CD4-positive, alpha-beta T cell treated with Interleukin-6 for 4 hours (primary cell): Measurements from ENCODE around the gene NFKBIL1.
A peak's percentile ranks its signal among the peaks of the same experiment; 100 is the strongest.

Source experiments
- DNase-seq: peaks from one replicate; pipeline ENCODE4 v3.0.0-alpha.2; 2020; ENCODE audit warnings: mixed read lengths

NFKBIL1 gene

DNA sequence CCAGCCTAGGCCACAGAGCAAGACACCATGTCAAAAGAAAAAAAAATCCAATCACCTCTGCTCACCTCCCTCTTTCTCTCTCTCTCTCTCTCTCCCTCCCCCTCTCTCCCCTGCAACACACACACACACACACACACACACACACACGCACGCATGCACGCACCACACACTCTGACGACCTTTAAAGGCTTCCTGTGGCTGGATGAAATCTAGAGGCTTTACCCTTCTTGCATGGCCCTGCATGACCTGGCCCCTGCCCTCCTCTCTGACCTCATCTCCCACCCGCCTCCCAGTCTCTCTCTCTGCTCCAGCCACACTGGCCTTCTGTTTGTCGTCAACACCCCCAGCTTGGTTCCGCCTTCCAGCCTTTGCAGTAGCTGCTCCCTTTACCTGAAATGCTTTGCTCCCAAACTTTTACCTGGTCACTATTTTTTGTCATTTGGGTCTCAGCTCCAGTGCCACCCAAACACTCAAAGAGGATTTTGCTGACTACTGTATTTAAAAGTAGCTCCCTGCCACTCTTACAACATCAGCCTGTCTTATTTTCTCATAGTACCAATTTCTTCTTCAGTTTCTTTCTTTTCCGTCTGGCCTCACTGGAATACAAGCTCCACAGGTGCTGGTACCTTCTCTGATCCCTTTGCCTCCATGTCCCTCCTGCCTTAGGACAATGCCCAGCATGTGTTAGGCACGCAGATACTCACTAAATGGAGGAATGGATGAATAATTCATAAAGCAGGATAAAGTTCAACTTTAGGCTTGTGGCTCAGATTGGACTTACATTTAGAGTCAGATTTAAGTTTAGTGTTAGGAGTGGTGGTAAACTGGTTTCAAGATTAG lies 20.3 kb downstream of the NFKBIL1 start:
- DNase-seq: peak; percentile 56

DNA sequence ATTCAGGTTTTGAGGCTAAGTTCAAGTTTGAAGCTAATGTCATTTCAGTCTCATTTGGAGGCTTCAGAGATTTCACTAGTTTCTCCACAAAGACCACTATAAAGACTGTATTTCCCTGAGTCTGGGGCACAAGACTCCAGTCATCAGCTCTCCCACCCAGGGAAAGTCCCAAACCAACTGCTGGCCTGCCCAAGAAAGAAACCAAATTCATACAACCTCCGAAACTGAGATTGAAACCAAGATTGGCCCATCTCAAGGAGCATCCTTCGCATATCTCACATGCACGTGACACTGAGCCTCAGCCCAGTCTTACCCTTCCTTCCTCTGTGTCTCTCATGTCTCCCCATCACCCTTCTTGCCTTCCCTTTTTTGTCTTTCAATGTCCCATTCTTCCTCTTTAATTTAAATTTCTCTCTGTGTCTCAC lies 21.1 kb downstream of the NFKBIL1 start:
- peak; percentile 66 for DNase-seq

DNA sequence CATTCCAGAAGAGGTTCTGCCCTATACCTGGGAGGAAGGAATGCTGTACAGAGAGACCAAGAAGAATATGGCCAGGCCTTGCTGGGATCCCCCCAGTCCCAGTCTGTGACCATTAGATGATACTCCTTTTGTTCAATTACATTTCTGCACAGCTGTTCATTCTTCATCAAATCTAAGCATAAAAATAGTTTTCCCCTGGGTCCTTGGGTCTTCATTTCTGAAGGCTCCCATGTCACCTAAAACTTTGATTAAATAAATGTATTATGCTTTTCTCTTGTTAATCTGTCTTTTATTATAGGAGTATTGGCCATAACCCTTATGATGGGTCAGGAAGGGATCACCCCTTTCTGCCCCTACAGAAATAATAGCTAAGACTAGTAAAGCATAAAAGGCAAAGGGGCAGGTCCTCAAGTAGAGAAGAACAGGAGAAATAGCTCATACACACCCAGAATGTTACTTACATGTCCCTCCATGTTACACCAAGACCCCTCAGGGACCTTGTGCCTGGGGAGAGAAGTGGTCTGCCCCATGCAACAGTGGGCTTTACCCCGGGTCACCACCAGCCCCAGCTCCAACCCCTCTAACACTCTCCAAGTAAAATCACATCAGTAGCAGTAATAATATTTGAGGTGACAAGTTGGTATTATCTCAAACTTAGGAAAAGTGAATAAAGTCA lies 22.6 kb downstream of the NFKBIL1 start:
- DNase-seq: no peak

DNA sequence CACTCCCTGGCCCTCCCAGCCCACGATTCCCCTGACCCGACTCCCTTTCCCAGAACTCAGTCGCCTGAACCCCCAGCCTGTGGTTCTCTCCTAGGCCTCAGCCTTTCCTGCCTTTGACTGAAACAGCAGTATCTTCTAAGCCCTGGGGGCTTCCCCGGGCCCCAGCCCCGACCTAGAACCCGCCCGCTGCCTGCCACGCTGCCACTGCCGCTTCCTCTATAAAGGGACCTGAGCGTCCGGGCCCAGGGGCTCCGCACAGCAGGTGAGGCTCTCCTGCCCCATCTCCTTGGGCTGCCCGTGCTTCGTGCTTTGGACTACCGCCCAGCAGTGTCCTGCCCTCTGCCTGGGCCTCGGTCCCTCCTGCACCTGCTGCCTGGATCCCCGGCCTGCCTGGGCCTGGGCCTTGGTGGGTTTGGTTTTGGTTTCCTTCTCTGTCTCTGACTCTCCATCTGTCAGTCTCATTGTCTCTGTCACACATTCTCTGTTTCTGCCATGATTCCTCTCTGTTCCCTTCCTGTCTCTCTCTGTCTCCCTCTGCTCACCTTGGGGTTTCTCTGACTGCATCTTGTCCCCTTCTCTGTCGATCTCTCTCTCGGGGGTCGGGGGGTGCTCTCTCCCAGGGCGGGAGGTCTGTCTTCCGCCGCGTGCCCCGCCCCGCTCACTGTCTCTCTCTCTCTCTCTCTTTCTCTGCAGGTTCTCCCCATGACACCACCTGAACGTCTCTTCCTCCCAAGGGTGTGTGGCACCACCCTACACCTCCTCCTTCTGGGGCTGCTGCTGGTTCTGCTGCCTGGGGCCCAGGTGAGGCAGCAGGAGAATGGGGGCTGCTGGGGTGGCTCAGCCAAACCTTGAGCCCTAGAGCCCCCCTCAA lies 24.9 kb downstream of the NFKBIL1 start, which contains the start of gene LTA:
Gene LTA (plus strand): TSS at position 249 of the 871 bp plus-strand sequence. CDS start 454 bp downstream, at position 703.
- DNase-seq: peak; percentile 74

DNA sequence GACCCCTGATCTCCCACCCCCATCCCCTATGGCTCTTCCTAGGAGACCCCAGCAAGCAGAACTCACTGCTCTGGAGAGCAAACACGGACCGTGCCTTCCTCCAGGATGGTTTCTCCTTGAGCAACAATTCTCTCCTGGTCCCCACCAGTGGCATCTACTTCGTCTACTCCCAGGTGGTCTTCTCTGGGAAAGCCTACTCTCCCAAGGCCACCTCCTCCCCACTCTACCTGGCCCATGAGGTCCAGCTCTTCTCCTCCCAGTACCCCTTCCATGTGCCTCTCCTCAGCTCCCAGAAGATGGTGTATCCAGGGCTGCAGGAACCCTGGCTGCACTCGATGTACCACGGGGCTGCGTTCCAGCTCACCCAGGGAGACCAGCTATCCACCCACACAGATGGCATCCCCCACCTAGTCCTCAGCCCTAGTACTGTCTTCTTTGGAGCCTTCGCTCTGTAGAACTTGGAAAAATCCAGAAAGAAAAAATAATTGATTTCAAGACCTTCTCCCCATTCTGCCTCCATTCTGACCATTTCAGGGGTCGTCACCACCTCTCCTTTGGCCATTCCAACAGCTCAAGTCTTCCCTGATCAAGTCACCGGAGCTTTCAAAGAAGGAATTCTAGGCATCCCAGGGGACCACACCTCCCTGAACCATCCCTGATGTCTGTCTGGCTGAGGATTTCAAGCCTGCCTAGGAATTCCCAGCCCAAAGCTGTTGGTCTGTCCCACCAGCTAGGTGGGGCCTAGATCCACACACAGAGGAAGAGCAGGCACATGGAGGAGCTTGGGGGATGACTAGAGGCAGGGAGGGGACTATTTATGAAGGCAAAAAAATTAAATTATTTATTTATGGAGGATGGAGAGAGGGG lies 26.1 kb downstream of the NFKBIL1 start:
- DNase-seq: no peak

DNA sequence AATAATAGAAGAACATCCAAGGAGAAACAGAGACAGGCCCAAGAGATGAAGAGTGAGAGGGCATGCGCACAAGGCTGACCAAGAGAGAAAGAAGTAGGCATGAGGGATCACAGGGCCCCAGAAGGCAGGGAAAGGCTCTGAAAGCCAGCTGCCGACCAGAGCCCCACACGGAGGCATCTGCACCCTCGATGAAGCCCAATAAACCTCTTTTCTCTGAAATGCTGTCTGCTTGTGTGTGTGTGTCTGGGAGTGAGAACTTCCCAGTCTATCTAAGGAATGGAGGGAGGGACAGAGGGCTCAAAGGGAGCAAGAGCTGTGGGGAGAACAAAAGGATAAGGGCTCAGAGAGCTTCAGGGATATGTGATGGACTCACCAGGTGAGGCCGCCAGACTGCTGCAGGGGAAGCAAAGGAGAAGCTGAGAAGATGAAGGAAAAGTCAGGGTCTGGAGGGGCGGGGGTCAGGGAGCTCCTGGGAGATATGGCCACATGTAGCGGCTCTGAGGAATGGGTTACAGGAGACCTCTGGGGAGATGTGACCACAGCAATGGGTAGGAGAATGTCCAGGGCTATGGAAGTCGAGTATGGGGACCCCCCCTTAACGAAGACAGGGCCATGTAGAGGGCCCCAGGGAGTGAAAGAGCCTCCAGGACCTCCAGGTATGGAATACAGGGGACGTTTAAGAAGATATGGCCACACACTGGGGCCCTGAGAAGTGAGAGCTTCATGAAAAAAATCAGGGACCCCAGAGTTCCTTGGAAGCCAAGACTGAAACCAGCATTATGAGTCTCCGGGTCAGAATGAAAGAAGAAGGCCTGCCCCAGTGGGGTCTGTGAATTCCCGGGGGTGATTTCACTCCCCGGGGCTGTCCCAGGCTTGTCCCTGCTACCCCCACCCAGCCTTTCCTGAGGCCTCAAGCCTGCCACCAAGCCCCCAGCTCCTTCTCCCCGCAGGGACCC lies 27.0 kb downstream of the NFKBIL1 start:
- no peak for DNase-seq

DNA sequence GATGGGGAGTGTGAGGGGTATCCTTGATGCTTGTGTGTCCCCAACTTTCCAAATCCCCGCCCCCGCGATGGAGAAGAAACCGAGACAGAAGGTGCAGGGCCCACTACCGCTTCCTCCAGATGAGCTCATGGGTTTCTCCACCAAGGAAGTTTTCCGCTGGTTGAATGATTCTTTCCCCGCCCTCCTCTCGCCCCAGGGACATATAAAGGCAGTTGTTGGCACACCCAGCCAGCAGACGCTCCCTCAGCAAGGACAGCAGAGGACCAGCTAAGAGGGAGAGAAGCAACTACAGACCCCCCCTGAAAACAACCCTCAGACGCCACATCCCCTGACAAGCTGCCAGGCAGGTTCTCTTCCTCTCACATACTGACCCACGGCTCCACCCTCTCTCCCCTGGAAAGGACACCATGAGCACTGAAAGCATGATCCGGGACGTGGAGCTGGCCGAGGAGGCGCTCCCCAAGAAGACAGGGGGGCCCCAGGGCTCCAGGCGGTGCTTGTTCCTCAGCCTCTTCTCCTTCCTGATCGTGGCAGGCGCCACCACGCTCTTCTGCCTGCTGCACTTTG lies 28.0 kb downstream of the NFKBIL1 start, which contains the start of gene TNF:
Gene TNF (plus strand): TSS at position 231 of the 567 bp plus-strand sequence. CDS start 177 bp downstream, at position 408.
- peak; percentile 76 for DNase-seq

DNA sequence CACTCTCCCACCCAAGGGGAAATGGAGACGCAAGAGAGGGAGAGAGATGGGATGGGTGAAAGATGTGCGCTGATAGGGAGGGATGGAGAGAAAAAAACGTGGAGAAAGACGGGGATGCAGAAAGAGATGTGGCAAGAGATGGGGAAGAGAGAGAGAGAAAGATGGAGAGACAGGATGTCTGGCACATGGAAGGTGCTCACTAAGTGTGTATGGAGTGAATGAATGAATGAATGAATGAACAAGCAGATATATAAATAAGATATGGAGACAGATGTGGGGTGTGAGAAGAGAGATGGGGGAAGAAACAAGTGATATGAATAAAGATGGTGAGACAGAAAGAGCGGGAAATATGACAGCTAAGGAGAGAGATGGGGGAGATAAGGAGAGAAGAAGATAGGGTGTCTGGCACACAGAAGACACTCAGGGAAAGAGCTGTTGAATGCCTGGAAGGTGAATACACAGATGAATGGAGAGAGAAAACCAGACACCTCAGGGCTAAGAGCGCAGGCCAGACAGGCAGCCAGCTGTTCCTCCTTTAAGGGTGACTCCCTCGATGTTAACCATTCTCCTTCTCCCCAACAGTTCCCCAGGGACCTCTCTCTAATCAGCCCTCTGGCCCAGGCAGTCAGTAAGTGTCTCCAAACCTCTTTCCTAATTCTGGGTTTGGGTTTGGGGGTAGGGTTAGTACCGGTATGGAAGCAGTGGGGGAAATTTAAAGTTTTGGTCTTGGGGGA lies 28.7 kb downstream of the NFKBIL1 start:
- no peak for DNase-seq

DNA sequence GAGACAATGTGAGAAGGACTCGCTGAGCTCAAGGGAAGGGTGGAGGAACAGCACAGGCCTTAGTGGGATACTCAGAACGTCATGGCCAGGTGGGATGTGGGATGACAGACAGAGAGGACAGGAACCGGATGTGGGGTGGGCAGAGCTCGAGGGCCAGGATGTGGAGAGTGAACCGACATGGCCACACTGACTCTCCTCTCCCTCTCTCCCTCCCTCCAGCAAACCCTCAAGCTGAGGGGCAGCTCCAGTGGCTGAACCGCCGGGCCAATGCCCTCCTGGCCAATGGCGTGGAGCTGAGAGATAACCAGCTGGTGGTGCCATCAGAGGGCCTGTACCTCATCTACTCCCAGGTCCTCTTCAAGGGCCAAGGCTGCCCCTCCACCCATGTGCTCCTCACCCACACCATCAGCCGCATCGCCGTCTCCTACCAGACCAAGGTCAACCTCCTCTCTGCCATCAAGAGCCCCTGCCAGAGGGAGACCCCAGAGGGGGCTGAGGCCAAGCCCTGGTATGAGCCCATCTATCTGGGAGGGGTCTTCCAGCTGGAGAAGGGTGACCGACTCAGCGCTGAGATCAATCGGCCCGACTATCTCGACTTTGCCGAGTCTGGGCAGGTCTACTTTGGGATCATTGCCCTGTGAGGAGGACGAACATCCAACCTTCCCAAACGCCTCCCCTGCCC lies 29.6 kb downstream of the NFKBIL1 start:
- DNase-seq: peak; percentile 59

DNA sequence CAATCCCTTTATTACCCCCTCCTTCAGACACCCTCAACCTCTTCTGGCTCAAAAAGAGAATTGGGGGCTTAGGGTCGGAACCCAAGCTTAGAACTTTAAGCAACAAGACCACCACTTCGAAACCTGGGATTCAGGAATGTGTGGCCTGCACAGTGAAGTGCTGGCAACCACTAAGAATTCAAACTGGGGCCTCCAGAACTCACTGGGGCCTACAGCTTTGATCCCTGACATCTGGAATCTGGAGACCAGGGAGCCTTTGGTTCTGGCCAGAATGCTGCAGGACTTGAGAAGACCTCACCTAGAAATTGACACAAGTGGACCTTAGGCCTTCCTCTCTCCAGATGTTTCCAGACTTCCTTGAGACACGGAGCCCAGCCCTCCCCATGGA lies 30.2 kb downstream of the NFKBIL1 start:
- no peak for DNase-seq

DNA sequence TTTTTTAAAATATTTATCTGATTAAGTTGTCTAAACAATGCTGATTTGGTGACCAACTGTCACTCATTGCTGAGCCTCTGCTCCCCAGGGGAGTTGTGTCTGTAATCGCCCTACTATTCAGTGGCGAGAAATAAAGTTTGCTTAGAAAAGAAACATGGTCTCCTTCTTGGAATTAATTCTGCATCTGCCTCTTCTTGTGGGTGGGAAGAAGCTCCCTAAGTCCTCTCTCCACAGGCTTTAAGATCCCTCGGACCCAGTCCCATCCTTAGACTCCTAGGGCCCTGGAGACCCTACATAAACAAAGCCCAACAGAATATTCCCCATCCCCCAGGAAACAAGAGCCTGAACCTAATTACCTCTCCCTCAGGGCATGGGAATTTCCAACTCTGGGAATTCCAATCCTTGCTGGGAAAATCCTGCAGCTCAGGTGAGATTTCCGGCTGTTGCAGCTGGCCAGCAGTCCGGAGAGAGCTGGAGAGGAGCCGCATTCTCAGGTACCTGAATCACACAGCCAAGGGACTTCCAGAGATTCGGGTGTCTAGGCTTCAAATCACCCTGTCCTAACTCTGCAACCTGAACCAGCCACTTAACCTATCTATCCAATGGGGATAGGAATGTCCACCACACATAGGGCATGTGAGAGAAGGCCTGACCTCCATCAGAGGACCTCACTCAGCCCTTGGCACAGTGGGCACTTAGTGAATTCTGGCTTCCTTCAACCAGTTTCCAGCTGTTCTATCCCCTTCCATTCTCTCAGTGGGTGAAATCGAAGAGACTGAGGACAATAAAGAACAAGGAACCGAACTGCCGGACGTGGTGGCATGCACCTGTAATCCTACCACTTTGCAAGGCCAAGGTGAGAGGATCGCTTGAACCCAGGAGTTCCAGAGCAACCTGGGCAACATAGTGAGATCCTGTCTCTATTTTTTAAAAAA lies 31.0 kb downstream of the NFKBIL1 start:
- no peak for DNase-seq

DNA sequence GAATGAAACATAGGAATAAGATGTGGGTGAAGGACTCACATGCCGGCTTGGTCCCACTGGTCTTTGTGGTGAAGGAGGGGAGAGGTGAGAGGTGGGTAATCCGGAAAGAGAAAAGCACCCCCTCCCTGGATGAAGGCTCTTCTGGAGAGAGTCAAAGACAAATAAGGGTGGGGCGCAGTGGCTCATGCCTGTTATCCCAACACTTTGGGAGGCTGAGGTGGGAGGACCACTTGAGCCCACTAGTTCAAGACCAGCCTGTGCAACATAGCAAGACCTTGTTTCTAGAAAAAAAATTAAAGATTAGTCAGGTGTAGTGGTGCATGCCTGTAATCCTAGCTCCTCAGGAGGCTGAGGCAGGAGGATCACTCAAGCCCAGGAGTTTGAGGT lies 31.7 kb downstream of the NFKBIL1 start:
- DNase-seq: no peak

DNA sequence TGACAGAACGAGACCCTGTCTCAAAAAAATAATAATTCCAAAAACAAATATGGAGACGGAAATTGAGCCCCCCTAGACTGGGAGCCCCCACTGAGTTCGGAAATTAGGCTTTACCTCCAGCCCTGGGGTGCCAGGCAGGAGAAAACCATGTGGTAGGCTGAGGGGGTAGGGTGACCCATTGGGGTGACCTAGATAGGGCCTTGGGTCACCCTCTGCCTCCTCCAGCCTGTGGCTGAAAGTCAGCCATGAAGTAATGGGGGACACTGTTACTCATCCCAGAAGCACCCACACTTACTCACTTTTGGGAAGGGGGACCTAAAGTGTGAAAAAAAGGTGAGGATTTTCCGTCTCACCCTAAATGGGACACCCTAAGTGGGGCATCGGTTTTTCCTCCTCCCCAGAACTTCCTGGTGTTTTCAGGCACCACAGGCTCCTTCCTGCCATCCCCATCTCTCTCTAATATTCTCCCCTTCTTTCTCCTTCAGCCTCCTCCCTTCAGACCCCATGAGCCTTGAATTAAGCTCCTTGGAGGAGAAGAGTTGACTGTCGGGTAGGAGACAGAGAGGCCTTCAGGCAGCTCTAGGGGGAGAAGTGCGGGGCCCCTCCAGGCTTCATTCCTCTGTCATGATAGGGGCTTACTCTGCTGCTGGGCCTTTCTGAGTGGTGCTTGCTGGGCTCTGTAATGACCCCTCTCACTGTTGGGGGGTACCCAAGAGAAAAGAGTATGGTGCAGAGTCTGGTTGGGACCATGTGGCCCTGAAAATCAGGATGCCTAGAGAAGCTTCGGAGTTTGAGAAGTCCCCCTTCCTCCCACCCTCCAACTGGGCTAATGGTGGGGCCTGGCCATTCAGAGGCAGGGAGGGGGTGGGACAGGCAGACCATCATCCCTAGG lies 32.4 kb downstream of the NFKBIL1 start:
- peak; percentile 23 for DNase-seq

DNA sequence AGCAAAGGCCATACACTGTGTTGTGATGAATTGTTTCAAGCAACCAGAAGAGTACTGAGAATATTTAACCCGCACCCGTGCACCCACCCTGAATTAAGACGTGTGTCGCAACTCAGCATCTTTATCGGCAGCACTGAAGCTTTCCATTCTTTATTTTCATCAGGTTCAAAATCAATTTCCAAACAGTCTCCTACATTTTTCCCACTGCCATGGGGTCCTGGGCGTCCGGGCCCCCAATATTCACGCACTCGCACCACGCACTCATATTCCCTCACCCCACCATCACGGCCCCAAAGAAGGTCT lies 33.0 kb downstream of the NFKBIL1 start:
- no peak for DNase-seq

DNA sequence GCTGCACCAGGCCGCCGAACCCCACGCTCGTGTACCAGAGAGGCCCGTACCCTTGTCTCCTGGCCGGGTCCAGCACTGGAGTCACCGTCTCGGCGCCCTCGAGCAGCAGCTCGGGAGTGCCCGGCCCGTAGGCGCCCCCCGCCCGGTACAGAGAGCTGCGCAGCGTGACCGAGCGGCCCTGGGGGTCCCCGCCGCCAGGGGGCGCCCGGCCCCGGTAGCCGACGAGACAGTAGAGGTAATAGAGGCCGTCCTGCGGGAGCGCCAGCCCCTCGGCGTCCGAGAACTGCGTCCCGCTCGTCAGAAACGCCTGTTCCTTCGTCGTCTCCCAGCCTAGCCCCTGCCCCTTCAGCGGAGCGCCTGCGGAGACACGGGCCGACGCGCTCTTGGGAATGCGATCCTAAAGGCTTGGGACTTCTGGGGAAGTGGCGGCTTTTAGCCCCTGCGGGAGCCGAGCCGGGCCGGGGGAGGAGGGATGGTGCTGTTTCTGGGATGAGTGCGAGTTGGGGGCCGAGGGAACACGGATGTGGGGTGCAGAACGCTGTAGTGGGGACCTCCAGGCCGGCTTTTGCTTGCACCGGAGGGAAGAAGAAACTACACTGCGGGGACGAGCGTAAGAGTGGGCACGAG lies 33.5 kb downstream of the NFKBIL1 start:
- DNase-seq: peak; percentile 93

DNA sequence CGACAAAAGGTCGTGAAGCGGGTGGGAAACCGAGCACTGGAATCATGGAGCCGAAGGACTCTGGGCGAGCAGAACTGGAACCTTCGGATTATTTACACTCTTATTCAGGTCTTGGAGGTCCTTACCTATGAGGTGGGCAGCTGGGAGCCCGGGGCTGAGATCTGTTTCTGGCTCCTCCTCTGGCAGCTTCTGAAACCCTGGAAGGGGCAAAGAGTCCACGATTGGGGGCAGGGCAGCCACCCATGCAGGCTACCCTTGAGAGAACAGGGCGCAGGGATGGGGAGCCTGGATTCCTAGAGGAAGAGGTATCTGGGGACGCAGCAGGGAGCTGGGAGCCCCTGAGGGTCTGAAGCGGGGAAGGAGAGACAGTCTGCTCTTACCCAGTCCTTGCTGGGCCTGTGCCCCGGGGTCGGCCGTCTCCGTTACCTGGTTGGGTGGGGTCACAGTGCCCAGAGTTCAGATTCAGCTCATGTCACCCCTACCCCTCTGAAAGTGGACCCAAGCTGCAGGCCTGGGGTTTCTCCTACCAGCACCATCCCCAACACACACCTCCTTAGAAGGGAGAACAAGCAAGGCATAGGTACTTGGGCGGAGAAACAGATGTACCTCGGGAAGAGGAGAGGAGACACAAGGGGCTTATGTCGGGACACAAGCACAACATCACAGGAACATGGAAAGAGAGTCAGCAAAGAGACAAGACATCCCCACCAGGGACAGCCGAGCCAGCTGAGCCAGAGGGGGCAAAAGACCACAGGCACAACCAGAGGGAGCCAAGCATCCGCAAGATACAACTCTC lies 34.2 kb downstream of the NFKBIL1 start:
- peak; percentile 56 for DNase-seq
